HEK293 (cell line): ENCODE measurements around the gene VTA1.

ENCODE experiments used
- CTCF ChIA-PET: fragments of 350-600 bp; formaldehyde crosslinking; extraction: SDS; loops from one replicate; lab custom pipeline; 2021; ENCODE audit warnings: antibody characterized with exemption; lab: Yijun Ruan, JAX
- POLR2A ChIA-PET: fragments of 300-600 bp; formaldehyde crosslinking; extraction: SDS; loops from one replicate; lab custom pipeline; 2020; ENCODE audit warnings: antibody characterized with exemption, inconsistent platforms; lab: Yijun Ruan, JAX
- H3K27ac ChIP-seq: fragments of 200-500 bp; sonication (Bioruptor generic); 2 replicates; pipeline ENCODE4 v1.5.1; 2014; ENCODE audit warnings: low read depth, low read length, control low read depth, inconsistent platforms; ENCODE audit errors: extremely low read depth
- H3K36me3 ChIP-seq, 2 experiments: fragments of 200-500 bp in 1 of 2; sonication (Bioruptor generic) in 1 of 2; 1 replicate in 1 of 2; 2 replicates in 1 of 2; pipeline ENCODE4 v1.5.1; 2014 to 2017; ENCODE audit warnings: inconsistent platforms in 2 of 2, low read length in 2 of 2; ENCODE audit not compliant: control insufficient read depth in 2 of 2, insufficient read depth in 1 of 2
- H3K4me1 ChIP-seq: fragments of 200-500 bp; sonication (Bioruptor generic); 2 replicates; pipeline ENCODE4 v1.5.1; 2014; ENCODE audit warnings: mild to moderate bottlenecking, low read length, inconsistent platforms; ENCODE audit not compliant: control insufficient read depth, insufficient read depth
- H3K4me3 ChIP-seq: 2 replicates; pipeline ENCODE4 v1.5.1; 2011; ENCODE audit warnings: low read depth, mild to moderate bottlenecking, control low read depth, low read length, moderate library complexity
- H3K9me3 ChIP-seq: fragments of 200-500 bp; sonication (Bioruptor generic); 2 replicates; pipeline ENCODE4 v1.5.1; 2014; ENCODE audit warnings: low read depth, low read length, inconsistent platforms; ENCODE audit not compliant: control insufficient read depth, insufficient read depth
- BCL11A ChIP-seq: fragments of 450-650 bp; formaldehyde crosslinking; IDR thresholded peaks from 2 replicates; pipeline ENCODE4 v1.5.1; 2016; ENCODE audit warnings: low read depth, missing biosample characterization, missing genetic modification characterization
- HOXC10 ChIP-seq: sonication (generic); formaldehyde crosslinking; IDR thresholded peaks from 2 replicates; pipeline ENCODE4 v1.8.1; 2023; ENCODE audit warnings: mild to moderate bottlenecking, missing genetic modification reagents
- KLF1 ChIP-seq: fragments of 450-650 bp; formaldehyde crosslinking; IDR thresholded peaks from 2 replicates; pipeline ENCODE4 v1.5.1; 2016; ENCODE audit warnings: missing biosample characterization, missing genetic modification characterization
- KLF16 ChIP-seq: fragments of 450-650 bp; formaldehyde crosslinking; IDR thresholded peaks from 2 replicates; pipeline ENCODE4 v1.5.1; 2017; ENCODE audit warnings: missing biosample characterization, missing genetic modification characterization
- KLF9 ChIP-seq: fragments of 450-650 bp; formaldehyde crosslinking; IDR thresholded peaks from 2 replicates; pipeline ENCODE4 v1.5.1; 2016; ENCODE audit warnings: missing biosample characterization, missing genetic modification characterization, low read depth
- MZF1 ChIP-seq: fragments of 450-650 bp; formaldehyde crosslinking; IDR thresholded peaks from 2 replicates; pipeline ENCODE4 v1.5.1; 2017; ENCODE audit warnings: missing biosample characterization, missing genetic modification characterization, borderline replicate concordance
- SETDB1 ChIP-seq: IDR thresholded peaks from one replicate; pipeline ENCODE4 v1.6.1; 2017; ENCODE audit warnings: mild to moderate bottlenecking, low read length, moderate library complexity, mixed read lengths; ENCODE audit not compliant: insufficient read length
- SP3 ChIP-seq: fragments of 450-650 bp; formaldehyde crosslinking; IDR thresholded peaks from 2 replicates; pipeline ENCODE4 v1.5.1; 2016; ENCODE audit warnings: missing biosample characterization, missing genetic modification characterization
- ZBTB26 ChIP-seq: fragments of 450-650 bp; formaldehyde crosslinking; optimal IDR thresholded peaks from 2 replicates; pipeline ENCODE3; 2016; ENCODE audit warnings: missing biosample characterization, mild to moderate bottlenecking, missing genetic modification characterization
- ZFP3 ChIP-seq: fragments of 450-650 bp; formaldehyde crosslinking; IDR thresholded peaks from 2 replicates; pipeline ENCODE4 v1.5.1; 2016; ENCODE audit warnings: low read depth, missing biosample characterization, missing genetic modification characterization
- ZIC2 ChIP-seq: fragments of 450-650 bp; formaldehyde crosslinking; IDR thresholded peaks from 2 replicates; pipeline ENCODE4 v1.5.1; 2016; ENCODE audit warnings: missing biosample characterization, missing genetic modification characterization
- ZNF10 ChIP-seq: fragments of 450-650 bp; formaldehyde crosslinking; IDR thresholded peaks from 2 replicates; pipeline ENCODE4 v1.5.1; 2017; ENCODE audit warnings: missing biosample characterization, missing genetic modification characterization
- ZNF2 ChIP-seq: fragments of 450-650 bp; formaldehyde crosslinking; IDR thresholded peaks from 2 replicates; pipeline ENCODE4 v1.5.1; 2016; ENCODE audit warnings: missing biosample characterization, missing genetic modification characterization
- ZNF248 ChIP-seq: fragments of 450-650 bp; formaldehyde crosslinking; IDR thresholded peaks from 2 replicates; pipeline ENCODE4 v1.5.1; 2017; ENCODE audit warnings: missing biosample characterization, missing genetic modification characterization
- ZNF266 ChIP-seq: fragments of 450-650 bp; formaldehyde crosslinking; IDR thresholded peaks from 2 replicates; pipeline ENCODE4 v1.5.1; 2016; ENCODE audit warnings: missing biosample characterization, missing genetic modification characterization, low read depth
- ZNF366 ChIP-seq: fragments of 450-650 bp; formaldehyde crosslinking; conservative IDR thresholded peaks from 2 replicates; pipeline ENCODE4 v1.5.1; 2016; ENCODE audit warnings: missing biosample characterization, missing genetic modification characterization
- ZNF391 ChIP-seq: fragments of 450-650 bp; formaldehyde crosslinking; IDR thresholded peaks from 2 replicates; pipeline ENCODE4 v1.5.1; 2016; ENCODE audit warnings: low read depth, missing biosample characterization, missing genetic modification characterization, borderline replicate concordance
- ZNF544 ChIP-seq: fragments of 450-650 bp; formaldehyde crosslinking; IDR thresholded peaks from 2 replicates; pipeline ENCODE4 v1.5.0; 2017; ENCODE audit warnings: missing biosample characterization, missing genetic modification characterization
- ZNF555 ChIP-seq: fragments of 450-650 bp; formaldehyde crosslinking; conservative IDR thresholded peaks from 2 replicates; pipeline ENCODE4 v1.5.1; 2017; ENCODE audit warnings: missing biosample characterization, mild to moderate bottlenecking, missing genetic modification characterization, inconsistent platforms
- ZNF623 ChIP-seq: fragments of 450-650 bp; formaldehyde crosslinking; IDR thresholded peaks from 2 replicates; pipeline ENCODE4 v1.5.1; 2016; ENCODE audit warnings: missing biosample characterization, missing genetic modification characterization
- ZNF626 ChIP-seq: fragments of 450-650 bp; sonication (Bioruptor Pico); formaldehyde crosslinking; IDR thresholded peaks from 2 replicates; pipeline ENCODE4 v1.5.1; 2018; ENCODE audit warnings: missing biosample characterization, missing genetic modification characterization, inconsistent platforms
- ZNF654 ChIP-seq: fragments of 450-650 bp; formaldehyde crosslinking; IDR thresholded peaks from 2 replicates; pipeline ENCODE4 v1.5.1; 2016; ENCODE audit warnings: low read depth, missing biosample characterization, missing genetic modification characterization
- ZNF664 ChIP-seq: fragments of 450-650 bp; formaldehyde crosslinking; IDR thresholded peaks from 2 replicates; pipeline ENCODE4 v1.5.1; 2016; ENCODE audit warnings: missing biosample characterization, missing genetic modification characterization
- ZNF768 ChIP-seq: fragments of 450-650 bp; formaldehyde crosslinking; IDR thresholded peaks from 2 replicates; pipeline ENCODE4 v1.5.1; 2018; ENCODE audit warnings: missing biosample characterization, mild to moderate bottlenecking, missing genetic modification characterization
- ZNF837 ChIP-seq: fragments of 450-650 bp; formaldehyde crosslinking; IDR thresholded peaks from 2 replicates; pipeline ENCODE4 v1.5.1; 2016; ENCODE audit warnings: missing biosample characterization, missing genetic modification characterization
- ZSCAN23 ChIP-seq: fragments of 450-650 bp; formaldehyde crosslinking; IDR thresholded peaks from 2 replicates; pipeline ENCODE4 v1.5.1; 2016; ENCODE audit warnings: missing biosample characterization, missing genetic modification characterization
- TF ChIP-seq, protein P1 (sequence below): fragments of 450-650 bp; formaldehyde crosslinking; IDR thresholded peaks from 2 replicates; pipeline ENCODE4 v1.5.1; 2016; ENCODE audit warnings: missing biosample characterization, missing genetic modification characterization
- TF ChIP-seq, protein P2 (sequence below): fragments of 450-650 bp; formaldehyde crosslinking; IDR thresholded peaks from 2 replicates; pipeline ENCODE4 v1.5.1; 2016; ENCODE audit warnings: missing biosample characterization, missing genetic modification characterization
- TF ChIP-seq, protein P3 (sequence below): fragments of 450-650 bp; IDR thresholded peaks from 2 replicates; pipeline ENCODE4 v1.5.1; 2018; ENCODE audit warnings: missing biosample characterization, mild to moderate bottlenecking, missing genetic modification characterization
- TF ChIP-seq, protein P4 (sequence below): fragments of 450-650 bp; formaldehyde crosslinking; IDR thresholded peaks from 2 replicates; pipeline ENCODE4 v1.5.1; 2016; ENCODE audit warnings: missing biosample characterization, missing genetic modification characterization
- TF ChIP-seq, protein P5 (sequence below): IDR thresholded peaks from 2 replicates; pipeline ENCODE4 v1.6.1; 2011; ENCODE audit warnings: mild to moderate bottlenecking, low read depth, low read length, borderline replicate concordance

Gene VTA1

GRCh38 chr6:142223938-142224337, 76.9 kb downstream of the VTA1 start (continued):
- TF ChIP-seq ZNF10 = no peak
- TF ChIP-seq, protein P1, sequence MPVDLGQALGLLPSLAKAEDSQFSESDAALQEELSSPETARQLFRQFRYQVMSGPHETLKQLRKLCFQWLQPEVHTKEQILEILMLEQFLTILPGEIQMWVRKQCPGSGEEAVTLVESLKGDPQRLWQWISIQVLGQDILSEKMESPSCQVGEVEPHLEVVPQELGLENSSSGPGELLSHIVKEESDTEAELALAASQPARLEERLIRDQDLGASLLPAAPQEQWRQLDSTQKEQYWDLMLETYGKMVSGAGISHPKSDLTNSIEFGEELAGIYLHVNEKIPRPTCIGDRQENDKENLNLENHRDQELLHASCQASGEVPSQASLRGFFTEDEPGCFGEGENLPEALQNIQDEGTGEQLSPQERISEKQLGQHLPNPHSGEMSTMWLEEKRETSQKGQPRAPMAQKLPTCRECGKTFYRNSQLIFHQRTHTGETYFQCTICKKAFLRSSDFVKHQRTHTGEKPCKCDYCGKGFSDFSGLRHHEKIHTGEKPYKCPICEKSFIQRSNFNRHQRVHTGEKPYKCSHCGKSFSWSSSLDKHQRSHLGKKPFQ (tag by site-specific recombination) = no peak

DNA sequence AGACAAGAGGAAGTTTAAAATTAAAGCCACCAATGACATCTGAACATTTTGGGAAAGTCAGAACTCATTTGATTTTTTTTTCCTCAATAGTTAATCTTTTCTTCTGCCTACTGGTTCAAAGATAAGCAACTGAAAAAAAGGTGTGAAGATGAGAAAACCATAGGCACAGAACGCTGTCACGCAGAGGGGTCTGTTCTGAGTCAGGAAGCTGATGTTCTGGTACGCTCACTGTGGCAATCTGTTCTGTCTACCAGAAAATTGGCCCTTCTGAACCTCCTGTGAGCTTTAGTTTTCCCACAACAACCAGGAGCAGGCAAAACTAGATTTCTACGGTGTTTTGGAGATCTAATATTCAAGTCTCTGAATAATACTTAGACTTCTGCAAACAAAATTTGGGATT, 78.1 kb downstream of the VTA1 start:
- no peak overlapping the region for H3K4me3 ChIP-seq

GRCh38 chr6:142225552-142225951, 78.5 kb downstream of the VTA1 start:
- Histone ChIP-seq H3K4me3 (no peak overlapping the region), H3K4me1 (no peaks in the 10 kb centered on the region), H3K9me3 (no peaks in the 10 kb centered on the region), H3K27ac (no peak overlapping the region), H3K36me3 (no peaks in the 10 kb centered on the region)
- no peak for TF ChIP-seq ZNF837
- no peak for TF ChIP-seq ZNF266 (tag by site-specific recombination)
- TF ChIP-seq KLF16 = no peak
- TF ChIP-seq HOXC10 (CRISPR knock-in tag) = no peak
- TF ChIP-seq ZNF768 (tag by site-specific recombination) = no peak
- no peak for TF ChIP-seq KLF1 (tag by site-specific recombination)
- no peak for TF ChIP-seq ZNF654 (tag by site-specific recombination)
- TF ChIP-seq ZNF2 = no peak
- no peak for TF ChIP-seq ZIC2 (tag by site-specific recombination)
- no peak for TF ChIP-seq ZNF664
- no peak for TF ChIP-seq ZNF248 (tag by site-specific recombination)
- TF ChIP-seq KLF9 (tag by site-specific recombination) = no peak
- TF ChIP-seq SP3 (tag by site-specific recombination) = no peak
- TF ChIP-seq ZBTB26 (tag by site-specific recombination) = no peak
- TF ChIP-seq, protein P2, sequence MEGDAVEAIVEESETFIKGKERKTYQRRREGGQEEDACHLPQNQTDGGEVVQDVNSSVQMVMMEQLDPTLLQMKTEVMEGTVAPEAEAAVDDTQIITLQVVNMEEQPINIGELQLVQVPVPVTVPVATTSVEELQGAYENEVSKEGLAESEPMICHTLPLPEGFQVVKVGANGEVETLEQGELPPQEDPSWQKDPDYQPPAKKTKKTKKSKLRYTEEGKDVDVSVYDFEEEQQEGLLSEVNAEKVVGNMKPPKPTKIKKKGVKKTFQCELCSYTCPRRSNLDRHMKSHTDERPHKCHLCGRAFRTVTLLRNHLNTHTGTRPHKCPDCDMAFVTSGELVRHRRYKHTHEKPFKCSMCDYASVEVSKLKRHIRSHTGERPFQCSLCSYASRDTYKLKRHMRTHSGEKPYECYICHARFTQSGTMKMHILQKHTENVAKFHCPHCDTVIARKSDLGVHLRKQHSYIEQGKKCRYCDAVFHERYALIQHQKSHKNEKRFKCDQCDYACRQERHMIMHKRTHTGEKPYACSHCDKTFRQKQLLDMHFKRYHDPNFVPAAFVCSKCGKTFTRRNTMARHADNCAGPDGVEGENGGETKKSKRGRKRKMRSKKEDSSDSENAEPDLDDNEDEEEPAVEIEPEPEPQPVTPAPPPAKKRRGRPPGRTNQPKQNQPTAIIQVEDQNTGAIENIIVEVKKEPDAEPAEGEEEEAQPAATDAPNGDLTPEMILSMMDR (tag by site-specific recombination) = no peak
- no peak for TF ChIP-seq SETDB1
- no peak for TF ChIP-seq ZNF391 (tag by site-specific recombination)
- no peak for TF ChIP-seq ZNF366 (tag by site-specific recombination)
- TF ChIP-seq, protein P3, sequence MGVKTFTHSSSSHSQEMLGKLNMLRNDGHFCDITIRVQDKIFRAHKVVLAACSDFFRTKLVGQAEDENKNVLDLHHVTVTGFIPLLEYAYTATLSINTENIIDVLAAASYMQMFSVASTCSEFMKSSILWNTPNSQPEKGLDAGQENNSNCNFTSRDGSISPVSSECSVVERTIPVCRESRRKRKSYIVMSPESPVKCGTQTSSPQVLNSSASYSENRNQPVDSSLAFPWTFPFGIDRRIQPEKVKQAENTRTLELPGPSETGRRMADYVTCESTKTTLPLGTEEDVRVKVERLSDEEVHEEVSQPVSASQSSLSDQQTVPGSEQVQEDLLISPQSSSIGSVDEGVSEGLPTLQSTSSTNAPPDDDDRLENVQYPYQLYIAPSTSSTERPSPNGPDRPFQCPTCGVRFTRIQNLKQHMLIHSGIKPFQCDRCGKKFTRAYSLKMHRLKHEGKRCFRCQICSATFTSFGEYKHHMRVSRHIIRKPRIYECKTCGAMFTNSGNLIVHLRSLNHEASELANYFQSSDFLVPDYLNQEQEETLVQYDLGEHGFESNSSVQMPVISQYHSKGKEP = no peak
- TF ChIP-seq, protein P4, sequence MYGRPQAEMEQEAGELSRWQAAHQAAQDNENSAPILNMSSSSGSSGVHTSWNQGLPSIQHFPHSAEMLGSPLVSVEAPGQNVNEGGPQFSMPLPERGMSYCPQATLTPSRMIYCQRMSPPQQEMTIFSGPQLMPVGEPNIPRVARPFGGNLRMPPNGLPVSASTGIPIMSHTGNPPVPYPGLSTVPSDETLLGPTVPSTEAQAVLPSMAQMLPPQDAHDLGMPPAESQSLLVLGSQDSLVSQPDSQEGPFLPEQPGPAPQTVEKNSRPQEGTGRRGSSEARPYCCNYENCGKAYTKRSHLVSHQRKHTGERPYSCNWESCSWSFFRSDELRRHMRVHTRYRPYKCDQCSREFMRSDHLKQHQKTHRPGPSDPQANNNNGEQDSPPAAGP (tag by site-specific recombination) = no peak
- ChIA-PET CTCF (interaction anchor here (1.4 kb wide), 1 partner anchor 9 kb away, joined by 5 read pairs; no protein-coding TSS in a partner anchor), POLR2A (no interaction called here)

More for the DNA sequence above, 78.1 kb downstream of the VTA1 start:
- Histone ChIP-seq H3K4me1 (no peaks in the 10 kb centered on the region), H3K9me3 (no peaks in the 10 kb centered on the region), H3K27ac (no peak overlapping the region), H3K36me3 (peaks cover 0 to 3% of the 10 kb centered on the region in 2 experiments; a peak in 1 of 3 replicates)
- TF ChIP-seq ZFP3 (tag by site-specific recombination) (no peak), ZNF544 (tag by site-specific recombination) (no peak), MZF1 (no peak), ZNF626 (no peak), ZNF555 (tag by site-specific recombination) (no peak), ZSCAN23 (tag by site-specific recombination) (no peak), ZNF623 (tag by site-specific recombination) (no peak), BCL11A (no peak)
- TF ChIP-seq, protein P5, sequence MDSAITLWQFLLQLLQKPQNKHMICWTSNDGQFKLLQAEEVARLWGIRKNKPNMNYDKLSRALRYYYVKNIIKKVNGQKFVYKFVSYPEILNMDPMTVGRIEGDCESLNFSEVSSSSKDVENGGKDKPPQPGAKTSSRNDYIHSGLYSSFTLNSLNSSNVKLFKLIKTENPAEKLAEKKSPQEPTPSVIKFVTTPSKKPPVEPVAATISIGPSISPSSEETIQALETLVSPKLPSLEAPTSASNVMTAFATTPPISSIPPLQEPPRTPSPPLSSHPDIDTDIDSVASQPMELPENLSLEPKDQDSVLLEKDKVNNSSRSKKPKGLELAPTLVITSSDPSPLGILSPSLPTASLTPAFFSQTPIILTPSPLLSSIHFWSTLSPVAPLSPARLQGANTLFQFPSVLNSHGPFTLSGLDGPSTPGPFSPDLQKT = no peak
- ChIA-PET POLR2A (interaction anchor here (0.6 kb wide), 1 partner anchor 12 kb away, joined by 3 read pairs; no protein-coding TSS in a partner anchor), CTCF (interaction anchor here (0.6 to 1.4 kb wide), 6 partner anchors 9 to 960 kb away, joined by 3 to 6 read pairs (median 4); no protein-coding TSS in a partner anchor)
